ENCODE data around the gene USP1.

- no peak for TF ChIP-seq GATA3 (IDR thresholded peaks at IDR 0.05; ENCODE audit: low read depth, low read length)
- no peak for TF ChIP-seq GATA2 (IDR thresholded peaks at IDR 0.05; ENCODE audit: low read depth, low read length)
Observed at GRCh38 chr1:62452951-62453350, 16.1 kb downstream of the USP1 start.
